Measurements from ENCODE around the gene LCP2. TPM values are rescaled to one million over a fixed set of nuclear protein-coding genes. Genes with fewer than 3 reads are reported as not detected.

LCP2 gene
- total RNA-seq, 4 donors from 2014 or later, result 1.9 to 3.2 (median 2.3) TPM

DNA sequence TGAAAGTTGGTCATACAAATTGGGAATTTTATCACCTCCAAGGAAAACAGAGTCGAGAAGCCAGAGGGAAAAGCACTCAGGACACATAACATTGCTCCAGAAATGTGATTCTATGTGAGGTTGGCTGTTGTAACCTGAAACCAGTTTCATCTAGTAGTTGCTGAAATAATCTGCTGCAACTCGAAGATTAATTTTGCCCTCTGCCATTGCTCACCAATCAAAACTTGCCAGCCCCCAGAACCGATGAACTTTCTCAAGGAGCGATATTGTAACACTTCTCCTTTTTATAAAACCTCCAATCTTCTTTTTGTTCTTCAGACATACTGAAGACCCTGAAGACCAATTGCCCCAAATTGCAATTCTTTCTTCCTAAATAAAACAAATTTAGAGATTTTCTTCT, 33.7 kb downstream of the LCP2 start:
- H3K36me3 ChIP-seq, result no peaks in the 10 kb centered on the region
- in situ Hi-C loops (cut with MboI; ENCODE audit: low sequenced_read_pairs in 4 of 4), result no loop called here
- TF ChIP-seq POLR2A (IDR thresholded peaks at IDR 0.05), result no peak
- TF ChIP-seq, protein P1, sequence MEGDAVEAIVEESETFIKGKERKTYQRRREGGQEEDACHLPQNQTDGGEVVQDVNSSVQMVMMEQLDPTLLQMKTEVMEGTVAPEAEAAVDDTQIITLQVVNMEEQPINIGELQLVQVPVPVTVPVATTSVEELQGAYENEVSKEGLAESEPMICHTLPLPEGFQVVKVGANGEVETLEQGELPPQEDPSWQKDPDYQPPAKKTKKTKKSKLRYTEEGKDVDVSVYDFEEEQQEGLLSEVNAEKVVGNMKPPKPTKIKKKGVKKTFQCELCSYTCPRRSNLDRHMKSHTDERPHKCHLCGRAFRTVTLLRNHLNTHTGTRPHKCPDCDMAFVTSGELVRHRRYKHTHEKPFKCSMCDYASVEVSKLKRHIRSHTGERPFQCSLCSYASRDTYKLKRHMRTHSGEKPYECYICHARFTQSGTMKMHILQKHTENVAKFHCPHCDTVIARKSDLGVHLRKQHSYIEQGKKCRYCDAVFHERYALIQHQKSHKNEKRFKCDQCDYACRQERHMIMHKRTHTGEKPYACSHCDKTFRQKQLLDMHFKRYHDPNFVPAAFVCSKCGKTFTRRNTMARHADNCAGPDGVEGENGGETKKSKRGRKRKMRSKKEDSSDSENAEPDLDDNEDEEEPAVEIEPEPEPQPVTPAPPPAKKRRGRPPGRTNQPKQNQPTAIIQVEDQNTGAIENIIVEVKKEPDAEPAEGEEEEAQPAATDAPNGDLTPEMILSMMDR (IDR thresholded peaks at IDR 0.05 in 4 of 5, conservative IDR thresholded peaks at IDR 0.05 in 1 of 5), result no peak
- H3K27ac ChIP-seq, result no peak overlapping the region
- H3K27me3 ChIP-seq, result no peaks in the 10 kb centered on the region
- no peak for ATAC-seq
- no peak overlapping the region for H3K4me3 ChIP-seq
- DNase-seq, result no peak
- H3K9me3 ChIP-seq, result no peaks in the 10 kb centered on the region
- H3K4me1 ChIP-seq, result peaks cover 5 to 6% of the 10 kb centered on the region in 2 donors
- intact Hi-C loops (cut with DNase I; ENCODE audit: low total_unique reads), result no loop called here

DNA sequence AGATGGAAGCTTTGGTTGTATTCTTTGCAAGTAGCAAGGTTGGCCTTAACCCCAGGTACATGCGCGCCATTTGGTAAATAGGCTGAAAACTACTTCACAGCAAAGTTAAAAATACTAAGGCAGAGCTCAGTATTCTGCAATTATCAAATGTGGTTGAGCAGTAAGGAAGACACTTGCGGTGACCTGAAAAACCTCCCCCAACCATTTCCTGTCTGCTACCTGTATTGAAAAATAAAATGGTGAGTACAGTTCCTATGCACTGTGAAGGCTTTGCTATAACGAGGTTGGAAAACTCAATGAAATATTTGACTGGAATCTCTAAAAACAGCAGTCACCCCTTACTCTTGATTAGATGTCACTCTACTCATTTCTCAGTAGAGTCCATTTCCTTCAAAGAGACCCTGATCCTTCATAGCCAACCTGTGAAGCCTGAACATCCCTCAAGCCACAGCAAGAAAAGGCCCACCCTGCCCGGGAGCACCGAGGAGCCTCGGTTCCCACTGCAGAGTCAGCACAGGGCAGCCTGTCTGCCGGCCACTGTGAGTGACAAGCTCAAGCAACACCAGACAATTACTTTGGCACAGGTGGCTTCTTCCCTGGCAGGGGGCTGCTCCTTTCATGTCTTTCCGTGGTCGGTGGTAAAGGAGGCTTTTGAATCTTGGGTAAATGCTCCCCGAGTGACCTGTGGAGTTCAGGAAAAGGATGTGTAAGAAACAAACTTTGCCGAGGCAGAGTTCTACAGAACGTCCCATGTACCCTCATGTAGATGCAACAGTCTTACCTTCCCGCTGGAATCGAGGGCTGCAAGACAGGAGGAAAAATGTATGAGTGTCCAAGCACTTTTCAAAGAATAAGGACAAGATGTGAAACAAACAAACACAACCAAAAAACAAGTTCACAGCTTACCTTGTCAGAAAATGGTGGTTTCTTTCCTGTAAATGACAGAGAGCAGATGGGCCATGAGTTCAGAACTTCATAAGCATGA, 35.2 kb downstream of the LCP2 start:
- in situ Hi-C loops (cut with MboI; ENCODE audit: low sequenced_read_pairs in 4 of 4) (no loop called here), intact Hi-C loops (cut with DNase I; ENCODE audit: low total_unique reads) (no loop called here)
- H3K27me3 ChIP-seq, result no peaks in the 10 kb centered on the region
- H3K4me1 ChIP-seq, result no peaks in the 10 kb centered on the region
- no peaks in the 10 kb centered on the region for H3K9me3 ChIP-seq
- DNase-seq (no peak), ATAC-seq (no peak)
- H3K36me3 ChIP-seq, result no peaks in the 10 kb centered on the region
- no peak for TF ChIP-seq POLR2A (IDR thresholded peaks at IDR 0.05)
- TF ChIP-seq, protein P1 (IDR thresholded peaks at IDR 0.05 in 4 of 5, conservative IDR thresholded peaks at IDR 0.05 in 1 of 5), result no peak
- H3K4me3 ChIP-seq, result no peak overlapping the region
- H3K27ac ChIP-seq, result no peak overlapping the region

DNA sequence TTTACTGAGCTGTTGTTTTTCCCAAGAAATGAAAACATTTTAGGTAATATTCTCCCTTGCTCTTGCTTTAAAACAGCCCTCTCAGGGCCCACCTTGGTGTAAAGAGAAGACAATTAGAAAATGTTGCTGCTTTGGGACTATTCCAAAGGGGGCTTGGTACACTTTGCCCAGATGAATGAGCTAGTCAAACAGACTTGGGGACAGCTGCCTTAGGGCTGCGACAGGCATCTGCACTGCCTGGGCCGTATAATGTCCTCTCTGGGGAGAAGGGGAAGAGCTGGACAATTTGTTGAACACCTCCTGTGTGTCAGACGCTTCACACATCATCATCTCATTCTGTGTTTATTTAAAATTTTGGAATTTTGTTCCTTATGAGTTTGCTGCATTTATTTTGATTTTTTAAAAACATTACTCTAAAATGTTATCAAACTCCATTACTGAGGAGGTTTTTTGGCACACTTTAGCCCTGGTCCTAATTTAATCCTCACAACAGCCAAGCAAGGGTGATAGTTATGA, 36.0 kb downstream of the LCP2 start:
- no peak overlapping the region for H3K4me3 ChIP-seq
- H3K36me3 ChIP-seq, result no peaks in the 10 kb centered on the region
- no peak overlapping the region for H3K27ac ChIP-seq
- TF ChIP-seq, protein P1 (IDR thresholded peaks at IDR 0.05 in 4 of 5, conservative IDR thresholded peaks at IDR 0.05 in 1 of 5), result no peak
- TF ChIP-seq POLR2A (IDR thresholded peaks at IDR 0.05), result no peak
- no peaks in the 10 kb centered on the region for H3K4me1 ChIP-seq
- intact Hi-C loops (cut with DNase I; ENCODE audit: low total_unique reads) (no loop called here), in situ Hi-C loops (cut with MboI; ENCODE audit: low sequenced_read_pairs in 4 of 4) (no loop called here)
- DNase-seq (no peak), ATAC-seq (no peak)
- no peaks in the 10 kb centered on the region for H3K27me3 ChIP-seq
- no peaks in the 10 kb centered on the region for H3K9me3 ChIP-seq

DNA sequence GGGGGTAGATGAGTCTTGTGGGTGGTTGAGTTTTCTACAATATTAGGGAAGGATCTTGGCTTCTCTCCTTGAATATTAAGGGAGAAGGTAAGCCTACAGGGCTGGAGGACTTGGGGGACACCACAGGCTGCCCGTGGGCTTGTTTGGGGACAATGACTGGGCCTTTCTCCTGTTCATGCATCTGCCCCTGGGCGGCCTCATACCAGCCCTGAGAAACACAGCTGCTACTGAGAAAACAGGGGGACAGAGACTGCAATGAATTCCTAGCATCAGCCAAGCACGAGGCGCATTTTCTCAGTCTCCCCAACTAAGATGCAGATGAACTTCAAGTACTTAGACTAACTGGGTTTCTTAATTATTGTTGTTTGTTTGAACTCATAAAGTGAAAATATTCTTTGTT, 40.2 kb downstream of the LCP2 start:
- TF ChIP-seq POLR2A (IDR thresholded peaks at IDR 0.05), result no peak
- TF ChIP-seq, protein P1 (IDR thresholded peaks at IDR 0.05 in 4 of 5, conservative IDR thresholded peaks at IDR 0.05 in 1 of 5), result no peak
- Histone ChIP-seq H3K27ac (no peak overlapping the region), H3K36me3 (no peaks in the 10 kb centered on the region), H3K9me3 (no peaks in the 10 kb centered on the region), H3K4me1 (no peaks in the 10 kb centered on the region), H3K4me3 (no peak overlapping the region), H3K27me3 (no peaks in the 10 kb centered on the region)
- DNase-seq, result no peak
- no peak for ATAC-seq
- intact Hi-C loops (cut with DNase I; ENCODE audit: low total_unique reads), result no loop called here
- in situ Hi-C loops (cut with MboI; ENCODE audit: low sequenced_read_pairs in 4 of 4), result no loop called here

Measured in gastrocnemius medialis (tissue), 4 donors.